Astrocyte of the cerebellum (primary cell): ENCODE data around the gene TMEM233.
"Not testable (repeated sequence)": the region's sequence is repeated elsewhere in the genome, so short reads cannot be mapped to it uniquely, and the experiment has no call there.

Experiments used
- DNase-seq: peaks from one replicate; pipeline ENCODE4 v3.0.0-alpha.2; 2011; ENCODE audit warnings: low read depth
- H3K4me3 ChIP-seq: 2 replicates; pipeline ENCODE4 v1.5.1; 2011; ENCODE audit warnings: mild to moderate bottlenecking, low read depth, low read length, moderate library complexity
- in situ Hi-C: cut with HindIII; loops from 2 replicates; pipeline ENCODE4 v1.10.0; 2017; ENCODE audit warnings: low sequenced_read_pairs
- TF ChIP-seq, protein P1 (sequence below): IDR thresholded peaks from 2 replicates; pipeline ENCODE4 v1.5.1; 2012; ENCODE audit warnings: low read length, low read depth, moderate library complexity, mild to moderate bottlenecking; ENCODE audit errors: missing control alignments

Gene TMEM233

DNA sequence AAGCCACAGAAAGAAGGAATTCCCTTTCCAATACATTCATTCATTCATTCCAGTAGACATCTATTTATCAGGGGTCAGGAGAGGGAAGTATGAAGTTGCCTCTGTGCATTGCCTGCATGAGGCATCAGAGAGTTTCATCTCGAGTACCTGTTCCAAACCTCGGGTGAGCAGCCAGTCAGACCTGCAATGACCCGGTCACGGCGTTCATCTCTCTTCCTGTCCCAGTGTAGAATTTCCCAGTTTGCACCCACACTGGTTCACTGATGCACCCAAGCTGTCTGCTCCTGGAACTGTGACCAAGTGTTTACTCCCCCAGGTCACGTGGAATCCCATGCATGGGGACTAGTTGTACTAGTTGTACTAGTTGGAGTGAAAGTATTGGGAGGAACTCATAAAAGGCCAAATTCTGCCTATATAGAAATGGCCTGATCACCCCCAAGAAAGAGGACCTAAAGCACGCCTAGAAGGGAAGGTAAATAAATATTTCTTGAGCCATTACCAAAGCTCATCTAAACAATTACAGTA lies 52.0 kb downstream of the TMEM233 start:
- DNase-seq: no peak
- TF ChIP-seq, protein P1, sequence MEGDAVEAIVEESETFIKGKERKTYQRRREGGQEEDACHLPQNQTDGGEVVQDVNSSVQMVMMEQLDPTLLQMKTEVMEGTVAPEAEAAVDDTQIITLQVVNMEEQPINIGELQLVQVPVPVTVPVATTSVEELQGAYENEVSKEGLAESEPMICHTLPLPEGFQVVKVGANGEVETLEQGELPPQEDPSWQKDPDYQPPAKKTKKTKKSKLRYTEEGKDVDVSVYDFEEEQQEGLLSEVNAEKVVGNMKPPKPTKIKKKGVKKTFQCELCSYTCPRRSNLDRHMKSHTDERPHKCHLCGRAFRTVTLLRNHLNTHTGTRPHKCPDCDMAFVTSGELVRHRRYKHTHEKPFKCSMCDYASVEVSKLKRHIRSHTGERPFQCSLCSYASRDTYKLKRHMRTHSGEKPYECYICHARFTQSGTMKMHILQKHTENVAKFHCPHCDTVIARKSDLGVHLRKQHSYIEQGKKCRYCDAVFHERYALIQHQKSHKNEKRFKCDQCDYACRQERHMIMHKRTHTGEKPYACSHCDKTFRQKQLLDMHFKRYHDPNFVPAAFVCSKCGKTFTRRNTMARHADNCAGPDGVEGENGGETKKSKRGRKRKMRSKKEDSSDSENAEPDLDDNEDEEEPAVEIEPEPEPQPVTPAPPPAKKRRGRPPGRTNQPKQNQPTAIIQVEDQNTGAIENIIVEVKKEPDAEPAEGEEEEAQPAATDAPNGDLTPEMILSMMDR: no peak
- in situ Hi-C loops: no loop called here
- H3K4me3 ChIP-seq: no peak overlapping the region

GRCh38 chr12:119649202-119649808 lies 55.7 kb downstream of the TMEM233 start:
- no peak overlapping the region for H3K4me3 ChIP-seq
- TF ChIP-seq, protein P1: peak; percentile 36
- no peak for DNase-seq
- in situ Hi-C loops: no loop called here

GRCh38 chr12:119652665-119653064 lies 59.1 kb downstream of the TMEM233 start:
- no peak overlapping the region for H3K4me3 ChIP-seq
- DNase-seq: no peak
- TF ChIP-seq, protein P1: no peak
- in situ Hi-C loops: no loop called here

- in situ Hi-C loops, DNase-seq, H3K4me3 ChIP-seq: not testable (repeated sequence)
Measured at GRCh38 chr12:119657001-119657400, 63.4 kb downstream of the TMEM233 start.

DNA sequence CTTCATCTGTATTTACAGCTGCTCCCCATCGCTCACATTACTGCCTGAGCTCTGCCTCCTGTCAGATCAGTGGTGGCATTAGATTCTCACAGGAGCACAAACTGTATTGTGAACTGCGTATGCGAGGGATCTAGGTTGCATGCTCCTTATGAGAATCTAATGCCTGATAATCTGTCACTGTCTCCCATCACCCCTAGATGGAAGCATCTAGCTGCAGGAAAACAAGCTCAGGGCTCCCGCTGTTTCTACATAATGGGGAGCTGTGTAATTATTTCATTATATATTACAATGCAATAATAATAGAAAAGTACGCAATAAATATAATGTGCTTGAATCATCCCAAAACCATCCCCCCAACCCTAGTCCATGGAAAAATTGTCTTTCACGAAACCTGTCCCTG lies 64.6 kb downstream of the TMEM233 start:
- H3K4me3 ChIP-seq, in situ Hi-C loops, DNase-seq: not testable (repeated sequence)

DNA sequence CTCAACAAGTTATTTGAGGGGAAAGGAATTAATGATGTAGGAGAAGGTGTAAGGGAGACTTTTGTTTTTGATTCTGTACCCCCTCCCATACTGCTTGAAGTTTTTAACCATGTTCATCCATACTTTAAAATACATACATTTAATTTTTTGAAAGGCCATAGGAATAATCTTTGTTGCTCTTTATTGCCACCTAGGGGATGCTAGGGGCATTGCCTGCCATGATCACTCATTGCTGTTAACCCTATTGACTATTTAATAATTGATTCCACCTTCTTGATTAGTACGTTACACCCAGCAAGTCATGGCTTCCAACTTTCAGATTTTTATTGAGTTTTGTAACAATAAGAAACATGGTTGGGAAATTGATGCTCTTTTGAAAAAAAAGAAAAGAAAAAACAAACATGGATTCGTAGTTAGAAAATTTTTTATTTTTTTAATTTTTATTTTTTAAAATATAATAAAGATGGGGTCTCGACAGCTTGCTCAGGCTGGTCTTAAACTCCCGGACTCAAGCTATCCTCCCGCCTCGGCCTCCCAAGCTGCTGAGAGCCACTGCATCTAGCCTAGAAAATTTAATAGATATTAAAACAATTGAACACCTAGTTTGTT lies 65.8 kb downstream of the TMEM233 start:
- DNase-seq: no peak
- no peak overlapping the region for H3K4me3 ChIP-seq
- in situ Hi-C loops: no loop called here
- TF ChIP-seq, protein P1: peak; percentile 97

GRCh38 chr12:119660076-119660475 lies 66.5 kb downstream of the TMEM233 start:
- H3K4me3 ChIP-seq: no peak overlapping the region
- TF ChIP-seq, protein P1: no peak
- no peak for DNase-seq
- in situ Hi-C loops: no loop called here
